ENCODE results near the gene DBNDD1. TPM values are rescaled to one million over a fixed set of nuclear protein-coding genes. Genes with fewer than 3 reads are reported as not detected.

DBNDD1 gene
- total RNA-seq, 2 donors from 2014 or later, result 5.3 to 7.7 TPM

GRCh38 chr16:89957216-89957785, 62.0 kb downstream of the DBNDD1 start:
- DNase-seq (ENCODE audit: low spot score), result no peak
- Histone ChIP-seq H3K4me3 (no peak overlapping the region), H3K9me3 (no peaks in the 10 kb centered on the region), H3K27ac (no peak overlapping the region), H3K27me3 (replicated peaks; ENCODE audit: insufficient read depth) (no peaks in the 10 kb centered on the region), H3K36me3 (peaks cover 0 to 10% of the 10 kb centered on the region in 2 donors), H3K4me1 (replicated peaks) (no peaks in the 10 kb centered on the region)
- intact Hi-C loops (cut with DNase I), result no loop called here
- TF ChIP-seq POLR2AphosphoS5 (IDR thresholded peaks at IDR 0.05), result no peak
- WGBS, result 94% methylated on average over 23 of the region's 23 CpGs

- DNase-seq (ENCODE audit: low spot score), result no peak
- 92% methylated on average over 15 of the region's 15 CpGs for WGBS
- no peak overlapping the region for H3K4me3 ChIP-seq
- TF ChIP-seq POLR2AphosphoS5 (IDR thresholded peaks at IDR 0.05), result no peak
- TF ChIP-seq CTCF (IDR thresholded peaks at IDR 0.05), result no peak
- TF ChIP-seq POLR2A (IDR thresholded peaks at IDR 0.05), result no peak
- no peaks in the 10 kb centered on the region for H3K4me1 ChIP-seq (replicated peaks)
- no peak overlapping the region for H3K27ac ChIP-seq
- no peaks in the 10 kb centered on the region for H3K27me3 ChIP-seq (replicated peaks; ENCODE audit: insufficient read depth)
- no peaks in the 10 kb centered on the region for H3K9me3 ChIP-seq
- peaks cover 0 to 10% of the 10 kb centered on the region in 2 donors for H3K36me3 ChIP-seq
- intact Hi-C loops (cut with DNase I), result no loop called here
These were observed 62.6 kb downstream of the DBNDD1 start for GRCh38 chr16:89956505-89957215.

GRCh38 chr16:89955001-89955685, 64.1 kb downstream of the DBNDD1 start:
- Histone ChIP-seq H3K9me3 (no peaks in the 10 kb centered on the region), H3K4me3 (no peak overlapping the region), H3K27me3 (replicated peaks; ENCODE audit: insufficient read depth) (no peaks in the 10 kb centered on the region), H3K4me1 (replicated peaks) (no peaks in the 10 kb centered on the region), H3K36me3 (peaks cover 0 to 10% of the 10 kb centered on the region in 2 donors), H3K27ac (no peak overlapping the region)
- intact Hi-C loops (cut with DNase I), result no loop called here
- DNase-seq (ENCODE audit: low spot score), result no peak
- TF ChIP-seq POLR2AphosphoS5 (IDR thresholded peaks at IDR 0.05) (no peak), CTCF (IDR thresholded peaks at IDR 0.05) (no peak), POLR2A (IDR thresholded peaks at IDR 0.05) (no peak)
- 90% methylated on average over 15 of the region's 15 CpGs for WGBS

Other genes with a start within 250 kb of the DBNDD1 start
- 10 to 100 TPM; 10.1 to 35.6 TPM for gene FANCA, start 202.8 kb downstream of the DBNDD1 start, total RNA-seq
- gene SPIRE2, start 191.0 kb downstream of the DBNDD1 start, total RNA-seq, result 10 to 100 TPM; 13.7 to 15.5 TPM
- 100 to 1,000 TPM; 141 to 302 TPM for gene TCF25, start 145.9 kb downstream of the DBNDD1 start, total RNA-seq
- gene MC1R, start 100.6 kb downstream of the DBNDD1 start, total RNA-seq, result 10 to 100 TPM in 1 of 2 donors, 1 to 10 TPM in 1; 5.6 to 22.5 TPM
- 10 to 100 TPM in 1 of 2 donors, under 1 TPM in 1; 0.82 to 20.7 TPM for gene TUBB3, start 96.1 kb downstream of the DBNDD1 start, total RNA-seq
- gene DEF8, start 70.7 kb downstream of the DBNDD1 start, total RNA-seq, result 10 to 100 TPM; 63.9 to 79.9 TPM
- gene PRDM7, start 57.9 kb upstream of the DBNDD1 start, total RNA-seq, result under 1 TPM; 0.09 to 0.28 TPM